ENCODE data around the gene ANXA4. TPM values are rescaled to one million over a fixed set of nuclear protein-coding genes. Genes with fewer than 3 reads are reported as not detected.

The ANXA4 gene
- total RNA-seq, 1 experiment from 2014 or later, result 92.0 TPM

DNA sequence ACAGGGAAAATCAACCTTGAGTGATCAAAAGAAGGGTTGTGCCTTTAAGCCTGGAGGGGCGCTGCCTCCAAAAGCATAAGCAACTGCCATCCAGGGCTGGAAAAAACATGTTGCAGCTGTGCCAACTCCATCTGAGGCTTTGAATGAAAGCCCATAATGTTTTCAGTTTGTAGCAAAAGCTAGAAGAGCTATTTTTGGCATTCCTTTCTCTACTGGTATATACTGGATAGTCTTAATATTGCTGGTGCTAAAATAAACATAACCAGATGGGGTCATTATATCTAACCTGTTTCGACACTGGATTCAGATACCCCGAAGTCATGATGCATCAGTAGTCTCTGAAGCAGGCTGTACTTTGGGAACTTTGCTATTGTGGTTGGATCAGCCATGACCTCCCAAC lies 25.1 kb downstream of the ANXA4 start:
- Histone ChIP-seq H3K4me1 (peaks cover 62% of the 10 kb centered on the region), H3K4me3 (ENCODE audit: low read depth, low read length) (no peak overlapping the region), H3K36me3 (ENCODE audit: control insufficient read depth, insufficient read depth, low read length) (peaks cover 9% of the 10 kb centered on the region), H3K9me3 (no peaks in the 10 kb centered on the region), H3K27me3 (replicated peaks; ENCODE audit: control insufficient read depth, insufficient read depth, low read length) (no peaks in the 10 kb centered on the region)
- Mint-ChIP-seq H3K4me1 (ENCODE audit: low read depth, unreplicated experiment) (peaks cover 62% of the 10 kb centered on the region), H3K36me3 (ENCODE audit: insufficient read depth, unreplicated experiment) (peaks cover 28% of the 10 kb centered on the region), H3K27ac (ENCODE audit: unreplicated experiment) (no peak overlapping the region), H3K9me3 (ENCODE audit: unreplicated experiment) (no peaks in the 10 kb centered on the region), H3K27me3 (ENCODE audit: insufficient read depth, unreplicated experiment) (no peaks in the 10 kb centered on the region), H3K4me3 (ENCODE audit: unreplicated experiment) (no peak overlapping the region)
- no peak for DNase-seq
- ChIA-PET CTCF (interaction anchor here (0.7 to 0.8 kb wide), 2 partner anchors 14 to 42 kb away, joined by 3 read pairs; no protein-coding TSS in a partner anchor), POLR2A (no interaction called here)
- no TSS peak for BruUV-seq (replicated peaks)
- intact Hi-C loops (cut with micrococcal nuclease; ENCODE audit: unreplicated experiment), result no loop called here
- TF ChIP-seq, protein P1, sequence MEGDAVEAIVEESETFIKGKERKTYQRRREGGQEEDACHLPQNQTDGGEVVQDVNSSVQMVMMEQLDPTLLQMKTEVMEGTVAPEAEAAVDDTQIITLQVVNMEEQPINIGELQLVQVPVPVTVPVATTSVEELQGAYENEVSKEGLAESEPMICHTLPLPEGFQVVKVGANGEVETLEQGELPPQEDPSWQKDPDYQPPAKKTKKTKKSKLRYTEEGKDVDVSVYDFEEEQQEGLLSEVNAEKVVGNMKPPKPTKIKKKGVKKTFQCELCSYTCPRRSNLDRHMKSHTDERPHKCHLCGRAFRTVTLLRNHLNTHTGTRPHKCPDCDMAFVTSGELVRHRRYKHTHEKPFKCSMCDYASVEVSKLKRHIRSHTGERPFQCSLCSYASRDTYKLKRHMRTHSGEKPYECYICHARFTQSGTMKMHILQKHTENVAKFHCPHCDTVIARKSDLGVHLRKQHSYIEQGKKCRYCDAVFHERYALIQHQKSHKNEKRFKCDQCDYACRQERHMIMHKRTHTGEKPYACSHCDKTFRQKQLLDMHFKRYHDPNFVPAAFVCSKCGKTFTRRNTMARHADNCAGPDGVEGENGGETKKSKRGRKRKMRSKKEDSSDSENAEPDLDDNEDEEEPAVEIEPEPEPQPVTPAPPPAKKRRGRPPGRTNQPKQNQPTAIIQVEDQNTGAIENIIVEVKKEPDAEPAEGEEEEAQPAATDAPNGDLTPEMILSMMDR (IDR thresholded peaks at IDR 0.05; ENCODE audit: insufficient read depth in 1 of 2, low read depth in 1 of 2, low read length in 1 of 2, severe bottlenecking in 1 of 2, unreplicated experiment in 1 of 2), result no peak

DNA sequence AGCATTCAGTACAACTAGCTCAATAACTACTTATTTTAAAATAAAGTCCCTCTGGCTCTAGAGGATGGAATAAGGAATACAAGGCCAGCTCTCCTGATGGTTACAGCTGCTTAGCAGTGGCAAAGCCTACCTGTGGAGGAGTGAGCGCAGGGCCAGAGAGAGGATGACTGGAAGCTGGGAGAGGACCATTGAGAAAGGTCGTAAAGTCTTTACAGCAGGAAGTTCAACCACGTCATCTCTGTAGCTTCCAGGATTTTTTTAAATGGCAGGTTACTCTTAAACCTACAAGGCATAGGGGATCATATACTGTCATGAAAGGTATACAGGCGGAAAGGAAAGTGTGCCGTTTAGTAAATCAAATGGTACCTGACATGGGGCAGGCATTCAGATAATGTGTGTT lies 26.3 kb downstream of the ANXA4 start:
- Mint-ChIP-seq H3K27me3 (ENCODE audit: insufficient read depth, unreplicated experiment) (no peaks in the 10 kb centered on the region), H3K4me1 (ENCODE audit: low read depth, unreplicated experiment) (peaks cover 53% of the 10 kb centered on the region), H3K4me3 (ENCODE audit: unreplicated experiment) (no peak overlapping the region), H3K9me3 (ENCODE audit: unreplicated experiment) (no peaks in the 10 kb centered on the region), H3K36me3 (ENCODE audit: insufficient read depth, unreplicated experiment) (peaks cover 28% of the 10 kb centered on the region), H3K27ac (ENCODE audit: unreplicated experiment) (peak overlapping the region; percentile 35)
- ChIA-PET POLR2A (no interaction called here), CTCF (interaction anchor here (1.4 kb wide), 1 partner anchor 43 kb away, joined by 5 read pairs; no protein-coding TSS in a partner anchor)
- Histone ChIP-seq H3K36me3 (ENCODE audit: control insufficient read depth, insufficient read depth, low read length) (peaks cover 5% of the 10 kb centered on the region; the same call in 1 of the 2 replicates), H3K4me1 (peaks cover 56% of the 10 kb centered on the region), H3K4me3 (ENCODE audit: low read depth, low read length) (no peak overlapping the region), H3K27me3 (replicated peaks; ENCODE audit: control insufficient read depth, insufficient read depth, low read length) (no peaks in the 10 kb centered on the region), H3K9me3 (no peaks in the 10 kb centered on the region)
- TF ChIP-seq, protein P1 (IDR thresholded peaks at IDR 0.05; ENCODE audit: insufficient read depth in 1 of 2, low read depth in 1 of 2, low read length in 1 of 2, severe bottlenecking in 1 of 2, unreplicated experiment in 1 of 2), result no peak
- no peak for DNase-seq
- no TSS peak for BruUV-seq (replicated peaks)
- intact Hi-C loops (cut with micrococcal nuclease; ENCODE audit: unreplicated experiment), result no loop called here

DNA sequence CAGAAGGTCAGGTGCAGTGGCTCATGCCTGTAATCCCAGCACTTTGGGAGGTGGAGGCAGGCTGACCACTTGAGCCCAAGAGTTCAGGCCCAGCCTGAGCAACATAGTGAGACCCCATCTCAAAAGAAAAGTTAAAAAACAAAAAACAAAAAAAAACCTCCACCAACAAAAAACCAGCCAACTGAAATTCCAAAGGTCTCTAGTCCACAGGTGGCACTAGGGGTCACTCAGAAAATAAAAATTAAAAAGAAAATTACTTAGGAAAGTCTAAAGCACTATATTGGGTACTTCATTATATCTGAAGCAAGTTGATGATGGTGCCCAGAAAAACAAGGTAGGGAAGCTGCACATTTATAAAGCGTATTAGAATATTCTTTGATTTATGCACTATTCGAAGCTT lies 26.9 kb downstream of the ANXA4 start:
- POLR2A ChIA-PET, result no interaction called here
- H3K9me3 Mint-ChIP-seq (ENCODE audit: unreplicated experiment), result no peaks in the 10 kb centered on the region
- TF ChIP-seq, protein P1 (IDR thresholded peaks at IDR 0.05; ENCODE audit: insufficient read depth in 1 of 2, low read depth in 1 of 2, low read length in 1 of 2, severe bottlenecking in 1 of 2, unreplicated experiment in 1 of 2), result no peak
- intact Hi-C loops (cut with micrococcal nuclease; ENCODE audit: unreplicated experiment), result no loop called here
- CTCF ChIA-PET, result interaction anchor here (1.4 kb wide), 1 partner anchor 44 kb away, joined by 5 read pairs; no protein-coding TSS in a partner anchor
- Histone ChIP-seq H3K9me3 (no peaks in the 10 kb centered on the region), H3K27me3 (replicated peaks; ENCODE audit: control insufficient read depth, insufficient read depth, low read length) (no peaks in the 10 kb centered on the region), H3K4me3 (ENCODE audit: low read depth, low read length) (no peak overlapping the region), H3K4me1 (peaks cover 50% of the 10 kb centered on the region), H3K36me3 (ENCODE audit: control insufficient read depth, insufficient read depth, low read length) (peaks cover 5% of the 10 kb centered on the region; the same call in 1 of the 2 replicates)
- peaks cover 48% of the 10 kb centered on the region for H3K4me1 Mint-ChIP-seq (ENCODE audit: low read depth, unreplicated experiment)
- DNase-seq, result no peak
- H3K36me3 Mint-ChIP-seq (ENCODE audit: insufficient read depth, unreplicated experiment), result peaks cover 26% of the 10 kb centered on the region
- peak overlapping the region; percentile 75 for H3K27ac Mint-ChIP-seq (ENCODE audit: unreplicated experiment)
- H3K4me3 Mint-ChIP-seq (ENCODE audit: unreplicated experiment), result no peak overlapping the region
- BruUV-seq (replicated peaks), result no TSS peak
- H3K27me3 Mint-ChIP-seq (ENCODE audit: insufficient read depth, unreplicated experiment), result no peaks in the 10 kb centered on the region
